Measurements from ENCODE around the gene GMPPA.

The GMPPA gene

GRCh38 chr2:219497495-219498279 is 1.0 kb upstream of the GMPPA start:
- Histone ChIP-seq H3K36me3 (ENCODE audit: insufficient read depth, low read length) (no peaks in the 10 kb centered on the region), H3K79me2 (ENCODE audit: control insufficient read depth, insufficient read depth, low read length, unreplicated experiment) (peaks cover 14% of the 10 kb centered on the region), H3K27ac (ENCODE audit: low read depth, low read length) (peak overlapping the region; percentile 75), H3K4me1 (ENCODE audit: control insufficient read depth, insufficient read depth, low read length, unreplicated experiment) (peaks cover 24% of the 10 kb centered on the region), H3K4me3 (ENCODE audit: low read depth, low read length) (peak overlapping the region; percentile 89), H3K27me3 (ENCODE audit: insufficient read depth, low read length) (no peaks in the 10 kb centered on the region), H2AFZ (ENCODE audit: low read length, unreplicated experiment) (peak overlapping the region; percentile 59)

GRCh38 chr2:219499058-219499307 is 292 bp downstream of the GMPPA start:
- H3K4me1 ChIP-seq (ENCODE audit: control insufficient read depth, insufficient read depth, low read length, unreplicated experiment) = peaks cover 24% of the 10 kb centered on the region
- no peaks in the 10 kb centered on the region for H3K36me3 ChIP-seq (ENCODE audit: insufficient read depth, low read length)
- peak overlapping the region; percentile 75 for H3K27ac ChIP-seq (ENCODE audit: low read depth, low read length)
- no peaks in the 10 kb centered on the region for H3K27me3 ChIP-seq (ENCODE audit: insufficient read depth, low read length)
- H3K79me2 ChIP-seq (ENCODE audit: control insufficient read depth, insufficient read depth, low read length, unreplicated experiment) = peaks cover 14% of the 10 kb centered on the region
- H3K4me3 ChIP-seq (ENCODE audit: low read depth, low read length) = peak overlapping the region; percentile 89
- peak overlapping the region; percentile 68 for H2AFZ ChIP-seq (ENCODE audit: low read length, unreplicated experiment)

- Histone ChIP-seq H2AFZ (ENCODE audit: low read length, unreplicated experiment) (no peak overlapping the region), H3K79me2 (ENCODE audit: control insufficient read depth, insufficient read depth, low read length, unreplicated experiment) (peaks cover 14% of the 10 kb centered on the region), H3K4me3 (ENCODE audit: low read depth, low read length) (peak overlapping the region; percentile 89), H3K36me3 (ENCODE audit: insufficient read depth, low read length) (no peaks in the 10 kb centered on the region), H3K27me3 (ENCODE audit: insufficient read depth, low read length) (no peaks in the 10 kb centered on the region), H3K27ac (ENCODE audit: low read depth, low read length) (no peak overlapping the region), H3K4me1 (ENCODE audit: control insufficient read depth, insufficient read depth, low read length, unreplicated experiment) (peaks cover 24% of the 10 kb centered on the region)
These were observed 864 bp downstream of the GMPPA start for GRCh38 chr2:219499555-219499954.

- Histone ChIP-seq H3K27ac (ENCODE audit: low read depth, low read length) (no peak overlapping the region), H2AFZ (ENCODE audit: low read length, unreplicated experiment) (no peak overlapping the region), H3K4me3 (ENCODE audit: low read depth, low read length) (peak overlapping the region; percentile 89), H3K36me3 (ENCODE audit: insufficient read depth, low read length) (no peaks in the 10 kb centered on the region), H3K79me2 (ENCODE audit: control insufficient read depth, insufficient read depth, low read length, unreplicated experiment) (peaks cover 14% of the 10 kb centered on the region), H3K4me1 (ENCODE audit: control insufficient read depth, insufficient read depth, low read length, unreplicated experiment) (peaks cover 24% of the 10 kb centered on the region), H3K27me3 (ENCODE audit: insufficient read depth, low read length) (no peaks in the 10 kb centered on the region)
These were observed 1.4 kb downstream of the GMPPA start for GRCh38 chr2:219500135-219500534.

- no peak overlapping the region for H3K27ac ChIP-seq (ENCODE audit: low read depth, low read length)
- H3K36me3 ChIP-seq (ENCODE audit: insufficient read depth, low read length) = no peaks in the 10 kb centered on the region
- peaks cover 14% of the 10 kb centered on the region for H3K79me2 ChIP-seq (ENCODE audit: control insufficient read depth, insufficient read depth, low read length, unreplicated experiment)
- H3K4me1 ChIP-seq (ENCODE audit: control insufficient read depth, insufficient read depth, low read length, unreplicated experiment) = peaks cover 19% of the 10 kb centered on the region
- no peaks in the 10 kb centered on the region for H3K27me3 ChIP-seq (ENCODE audit: insufficient read depth, low read length)
- no peak overlapping the region for H2AFZ ChIP-seq (ENCODE audit: low read length, unreplicated experiment)
- H3K4me3 ChIP-seq (ENCODE audit: low read depth, low read length) = no peak overlapping the region
These were observed 3.2 kb downstream of the GMPPA start for GRCh38 chr2:219501849-219502248.

- Histone ChIP-seq H2AFZ (ENCODE audit: low read length, unreplicated experiment) (no peak overlapping the region), H3K79me2 (ENCODE audit: control insufficient read depth, insufficient read depth, low read length, unreplicated experiment) (peaks cover 14% of the 10 kb centered on the region), H3K27me3 (ENCODE audit: insufficient read depth, low read length) (no peaks in the 10 kb centered on the region), H3K4me1 (ENCODE audit: control insufficient read depth, insufficient read depth, low read length, unreplicated experiment) (peaks cover 13% of the 10 kb centered on the region), H3K36me3 (ENCODE audit: insufficient read depth, low read length) (no peaks in the 10 kb centered on the region), H3K27ac (ENCODE audit: low read depth, low read length) (no peak overlapping the region), H3K4me3 (ENCODE audit: low read depth, low read length) (no peak overlapping the region)
These were observed 3.9 kb downstream of the GMPPA start for GRCh38 chr2:219502618-219503017.

- Histone ChIP-seq H3K79me2 (ENCODE audit: control insufficient read depth, insufficient read depth, low read length, unreplicated experiment) (no peaks in the 10 kb centered on the region), H3K36me3 (ENCODE audit: insufficient read depth, low read length) (no peaks in the 10 kb centered on the region), H3K4me3 (ENCODE audit: low read depth, low read length) (no peak overlapping the region), H3K4me1 (ENCODE audit: control insufficient read depth, insufficient read depth, low read length, unreplicated experiment) (peaks cover 6% of the 10 kb centered on the region), H3K27me3 (ENCODE audit: insufficient read depth, low read length) (no peaks in the 10 kb centered on the region), H2AFZ (ENCODE audit: low read length, unreplicated experiment) (no peak overlapping the region), H3K27ac (ENCODE audit: low read depth, low read length) (no peak overlapping the region)
These were observed 6.9 kb downstream of the GMPPA start for GRCh38 chr2:219505585-219505984.

- H3K36me3 ChIP-seq (ENCODE audit: insufficient read depth, low read length) = no peaks in the 10 kb centered on the region
- H3K27ac ChIP-seq (ENCODE audit: low read depth, low read length) = no peak overlapping the region
- no peak overlapping the region for H3K4me3 ChIP-seq (ENCODE audit: low read depth, low read length)
- no peaks in the 10 kb centered on the region for H3K79me2 ChIP-seq (ENCODE audit: control insufficient read depth, insufficient read depth, low read length, unreplicated experiment)
- peaks cover 4% of the 10 kb centered on the region for H3K4me1 ChIP-seq (ENCODE audit: control insufficient read depth, insufficient read depth, low read length, unreplicated experiment)
- H3K27me3 ChIP-seq (ENCODE audit: insufficient read depth, low read length) = no peaks in the 10 kb centered on the region
- no peak overlapping the region for H2AFZ ChIP-seq (ENCODE audit: low read length, unreplicated experiment)
These were observed 7.6 kb downstream of the GMPPA start for GRCh38 chr2:219506153-219506801.

GRCh38 chr2:219506802-219507526 is 8.3 kb downstream of the GMPPA start:
- Histone ChIP-seq H3K4me1 (ENCODE audit: control insufficient read depth, insufficient read depth, low read length, unreplicated experiment) (peaks cover 4% of the 10 kb centered on the region), H3K4me3 (ENCODE audit: low read depth, low read length) (no peak overlapping the region), H3K79me2 (ENCODE audit: control insufficient read depth, insufficient read depth, low read length, unreplicated experiment) (no peaks in the 10 kb centered on the region), H3K27me3 (ENCODE audit: insufficient read depth, low read length) (peaks cover 3% of the 10 kb centered on the region; the same call in 1 of the 2 replicates), H3K36me3 (ENCODE audit: insufficient read depth, low read length) (no peaks in the 10 kb centered on the region), H2AFZ (ENCODE audit: low read length, unreplicated experiment) (no peak overlapping the region), H3K27ac (ENCODE audit: low read depth, low read length) (no peak overlapping the region)

- no peaks in the 10 kb centered on the region for H3K79me2 ChIP-seq (ENCODE audit: control insufficient read depth, insufficient read depth, low read length, unreplicated experiment)
- H3K27me3 ChIP-seq (ENCODE audit: insufficient read depth, low read length) = peaks cover 11% of the 10 kb centered on the region
- no peak overlapping the region for H2AFZ ChIP-seq (ENCODE audit: low read length, unreplicated experiment)
- H3K4me1 ChIP-seq (ENCODE audit: control insufficient read depth, insufficient read depth, low read length, unreplicated experiment) = peaks cover 4% of the 10 kb centered on the region
- H3K4me3 ChIP-seq (ENCODE audit: low read depth, low read length) = no peak overlapping the region
- H3K36me3 ChIP-seq (ENCODE audit: insufficient read depth, low read length) = no peaks in the 10 kb centered on the region
- no peak overlapping the region for H3K27ac ChIP-seq (ENCODE audit: low read depth, low read length)
These were observed 9.1 kb downstream of the GMPPA start for GRCh38 chr2:219507581-219508443.
